ENCODE data around the gene LBHD1. TPM values are rescaled to one million over a fixed set of nuclear protein-coding genes. Genes with fewer than 3 reads are reported as not detected.

LBHD1 gene
- total and polyA plus RNA-seq, 2 of the 13 experiments (the other 11 are each of a cell fraction or from before 2014, with no cell fraction given) = 3.2 to 3.7 TPM

DNA sequence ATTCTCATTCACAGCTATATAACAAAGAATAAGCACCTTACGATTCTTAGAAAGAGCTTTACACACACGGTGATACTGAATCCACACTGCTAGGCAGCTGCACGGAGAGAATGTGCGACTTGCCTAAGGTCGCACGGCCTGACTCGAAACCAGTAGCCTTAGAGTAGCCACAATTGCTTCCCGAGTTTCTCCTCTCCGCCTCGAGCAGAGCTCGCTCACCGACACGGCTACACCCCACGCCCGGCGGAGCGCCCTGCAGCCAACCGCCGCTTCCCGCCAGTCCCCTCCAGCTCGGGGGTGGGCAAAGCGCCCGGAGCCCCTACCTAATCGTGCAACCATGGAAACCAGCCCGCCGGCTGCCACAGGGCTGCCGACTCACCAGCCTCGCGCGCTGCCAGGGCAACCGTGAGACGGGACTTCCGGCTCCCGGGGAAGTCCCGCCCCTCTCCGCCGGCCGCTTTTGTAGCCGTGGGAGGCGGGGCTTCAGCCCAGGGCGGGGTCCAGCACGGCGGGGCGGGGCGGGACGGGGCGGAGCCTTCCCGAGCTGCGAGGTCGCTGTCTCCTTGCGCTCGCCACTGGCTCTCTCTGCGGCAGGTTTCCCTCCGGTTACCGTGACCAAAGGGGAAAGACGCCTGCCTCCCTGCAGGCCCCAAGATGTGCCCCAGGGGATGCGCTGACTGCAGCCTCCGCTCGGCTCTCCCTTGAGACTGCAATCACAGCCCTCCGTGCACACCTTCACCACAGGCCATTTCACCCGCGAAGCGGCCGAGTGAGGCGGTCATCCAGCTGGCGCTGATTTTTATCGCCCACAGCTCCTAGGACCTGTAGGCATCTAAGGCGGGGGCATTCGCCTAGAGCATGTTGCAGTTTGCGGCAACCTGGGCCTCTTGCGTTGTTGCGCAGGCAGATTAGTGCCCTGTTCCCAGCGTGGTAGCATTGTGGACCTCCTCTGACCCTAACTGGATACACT, 34.1 kb upstream of the LBHD1 start (continued):
- TF ChIP-seq TOE1 (CRISPR knock-in tag; IDR thresholded peaks at IDR 0.05) = no peak
- TF ChIP-seq, protein P1, sequence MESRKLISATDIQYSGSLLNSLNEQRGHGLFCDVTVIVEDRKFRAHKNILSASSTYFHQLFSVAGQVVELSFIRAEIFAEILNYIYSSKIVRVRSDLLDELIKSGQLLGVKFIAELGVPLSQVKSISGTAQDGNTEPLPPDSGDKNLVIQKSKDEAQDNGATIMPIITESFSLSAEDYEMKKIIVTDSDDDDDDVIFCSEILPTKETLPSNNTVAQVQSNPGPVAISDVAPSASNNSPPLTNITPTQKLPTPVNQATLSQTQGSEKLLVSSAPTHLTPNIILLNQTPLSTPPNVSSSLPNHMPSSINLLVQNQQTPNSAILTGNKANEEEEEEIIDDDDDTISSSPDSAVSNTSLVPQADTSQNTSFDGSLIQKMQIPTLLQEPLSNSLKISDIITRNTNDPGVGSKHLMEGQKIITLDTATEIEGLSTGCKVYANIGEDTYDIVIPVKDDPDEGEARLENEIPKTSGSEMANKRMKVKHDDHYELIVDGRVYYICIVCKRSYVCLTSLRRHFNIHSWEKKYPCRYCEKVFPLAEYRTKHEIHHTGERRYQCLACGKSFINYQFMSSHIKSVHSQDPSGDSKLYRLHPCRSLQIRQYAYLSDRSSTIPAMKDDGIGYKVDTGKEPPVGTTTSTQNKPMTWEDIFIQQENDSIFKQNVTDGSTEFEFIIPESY (CRISPR knock-in tag; IDR thresholded peaks at IDR 0.05) = peak; percentile 92
- TF ChIP-seq, protein P2, sequence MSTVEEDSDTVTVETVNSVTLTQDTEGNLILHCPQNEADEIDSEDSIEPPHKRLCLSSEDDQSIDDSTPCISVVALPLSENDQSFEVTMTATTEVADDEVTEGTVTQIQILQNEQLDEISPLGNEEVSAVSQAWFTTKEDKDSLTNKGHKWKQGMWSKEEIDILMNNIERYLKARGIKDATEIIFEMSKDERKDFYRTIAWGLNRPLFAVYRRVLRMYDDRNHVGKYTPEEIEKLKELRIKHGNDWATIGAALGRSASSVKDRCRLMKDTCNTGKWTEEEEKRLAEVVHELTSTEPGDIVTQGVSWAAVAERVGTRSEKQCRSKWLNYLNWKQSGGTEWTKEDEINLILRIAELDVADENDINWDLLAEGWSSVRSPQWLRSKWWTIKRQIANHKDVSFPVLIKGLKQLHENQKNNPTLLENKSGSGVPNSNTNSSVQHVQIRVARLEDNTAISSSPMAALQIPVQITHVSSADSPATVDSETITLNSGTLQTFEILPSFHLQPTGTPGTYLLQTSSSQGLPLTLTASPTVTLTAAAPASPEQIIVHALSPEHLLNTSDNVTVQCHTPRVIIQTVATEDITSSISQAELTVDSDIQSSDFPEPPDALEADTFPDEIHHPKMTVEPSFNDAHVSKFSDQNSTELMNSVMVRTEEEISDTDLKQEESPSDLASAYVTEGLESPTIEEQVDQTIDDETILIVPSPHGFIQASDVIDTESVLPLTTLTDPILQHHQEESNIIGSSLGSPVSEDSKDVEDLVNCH (CRISPR knock-in tag; IDR thresholded peaks at IDR 0.05) = no peak
- TF ChIP-seq ZNF530 (CRISPR knock-in tag; IDR thresholded peaks at IDR 0.05; ENCODE audit: low read depth) = no peak
- TF ChIP-seq ZNF354B (CRISPR knock-in tag; IDR thresholded peaks at IDR 0.05) = no peak
- no peak for TF ChIP-seq FOSL2 (CRISPR knock-in tag; IDR thresholded peaks at IDR 0.05)
- TF ChIP-seq U2AF2 (IDR thresholded peaks at IDR 0.05; ENCODE audit: low read depth, low read length) = no peak
- TF ChIP-seq SOX5 (CRISPR knock-in tag; IDR thresholded peaks at IDR 0.05; ENCODE audit: borderline replicate concordance) = no peak
- TF ChIP-seq DR1 (CRISPR knock-in tag; IDR thresholded peaks at IDR 0.05) = peak; percentile 70
- peak; percentile 50; the same call in 1 of the 2 replicates for TF ChIP-seq ZNF563 (CRISPR knock-in tag; IDR thresholded peaks at IDR 0.05)
- TF ChIP-seq PHF21A (CRISPR knock-in tag; IDR thresholded peaks at IDR 0.05) = no peak
- TF ChIP-seq ZFP36L2 (CRISPR knock-in tag; IDR thresholded peaks at IDR 0.05) = no peak
- TF ChIP-seq ZNF607 (CRISPR knock-in tag; IDR thresholded peaks at IDR 0.05; ENCODE audit: borderline replicate concordance) = no peak
- no peak for TF ChIP-seq NBN (conservative IDR thresholded peaks at IDR 0.05)
- TF ChIP-seq RARA (CRISPR knock-in tag; IDR thresholded peaks at IDR 0.05) = no peak
- TF ChIP-seq ZNF552 (CRISPR knock-in tag; IDR thresholded peaks at IDR 0.05; ENCODE audit: borderline replicate concordance) = no peak
- TF ChIP-seq, protein P3, sequence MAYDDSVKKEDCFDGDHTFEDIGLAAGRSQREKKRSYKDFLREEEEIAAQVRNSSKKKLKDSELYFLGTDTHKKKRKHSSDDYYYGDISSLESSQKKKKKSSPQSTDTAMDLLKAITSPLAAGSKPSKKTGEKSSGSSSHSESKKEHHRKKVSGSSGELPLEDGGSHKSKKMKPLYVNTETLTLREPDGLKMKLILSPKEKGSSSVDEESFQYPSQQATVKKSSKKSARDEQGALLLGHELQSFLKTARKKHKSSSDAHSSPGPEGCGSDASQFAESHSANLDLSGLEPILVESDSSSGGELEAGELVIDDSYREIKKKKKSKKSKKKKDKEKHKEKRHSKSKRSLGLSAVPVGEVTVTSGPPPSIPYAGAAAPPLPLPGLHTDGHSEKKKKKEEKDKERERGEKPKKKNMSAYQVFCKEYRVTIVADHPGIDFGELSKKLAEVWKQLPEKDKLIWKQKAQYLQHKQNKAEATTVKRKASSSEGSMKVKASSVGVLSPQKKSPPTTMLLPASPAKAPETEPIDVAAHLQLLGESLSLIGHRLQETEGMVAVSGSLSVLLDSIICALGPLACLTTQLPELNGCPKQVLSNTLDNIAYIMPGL (CRISPR knock-in tag; IDR thresholded peaks at IDR 0.05; ENCODE audit: borderline replicate concordance in 1 of 2, low read depth in 1 of 2) = peak in 1 of 2 experiments; percentile 17; a peak in 1 of 4 replicates
- TF ChIP-seq, protein P4, sequence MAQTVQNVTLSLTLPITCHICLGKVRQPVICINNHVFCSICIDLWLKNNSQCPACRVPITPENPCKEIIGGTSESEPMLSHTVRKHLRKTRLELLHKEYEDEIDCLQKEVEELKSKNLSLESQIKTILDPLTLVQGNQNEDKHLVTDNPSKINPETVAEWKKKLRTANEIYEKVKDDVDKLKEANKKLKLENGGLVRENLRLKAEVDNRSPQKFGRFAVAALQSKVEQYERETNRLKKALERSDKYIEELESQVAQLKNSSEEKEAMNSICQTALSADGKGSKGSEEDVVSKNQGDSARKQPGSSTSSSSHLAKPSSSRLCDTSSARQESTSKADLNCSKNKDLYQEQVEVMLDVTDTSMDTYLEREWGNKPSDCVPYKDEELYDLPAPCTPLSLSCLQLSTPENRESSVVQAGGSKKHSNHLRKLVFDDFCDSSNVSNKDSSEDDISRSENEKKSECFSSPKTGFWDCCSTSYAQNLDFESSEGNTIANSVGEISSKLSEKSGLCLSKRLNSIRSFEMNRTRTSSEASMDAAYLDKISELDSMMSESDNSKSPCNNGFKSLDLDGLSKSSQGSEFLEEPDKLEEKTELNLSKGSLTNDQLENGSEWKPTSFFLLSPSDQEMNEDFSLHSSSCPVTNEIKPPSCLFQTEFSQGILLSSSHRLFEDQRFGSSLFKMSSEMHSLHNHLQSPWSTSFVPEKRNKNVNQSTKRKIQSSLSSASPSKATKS (CRISPR knock-in tag; IDR thresholded peaks at IDR 0.05) = no peak
- no peak; the same call in 1 of the 2 replicates for TF ChIP-seq SAFB2 (CRISPR knock-in tag; IDR thresholded peaks at IDR 0.05; ENCODE audit: borderline replicate concordance, low read depth)
- TF ChIP-seq SMYD3 (CRISPR knock-in tag; IDR thresholded peaks at IDR 0.05) = no peak

Measured in HepG2 (cell line).